DMS79 treated with DMSO at 0.1 percent for 48 hours (cell line): ENCODE measurements around the gene S1PR2.
"Not testable (repeated sequence)": the region's sequence is repeated elsewhere in the genome, so short reads cannot be mapped to it uniquely, and the experiment has no call there.

Experiments
- DNase-seq: peaks from one replicate; lab custom pipeline; 2025; lab: John Stamatoyannopoulos, UW

Gene S1PR2

GRCh38 chr19:10223488-10224213 lies 7.5 kb downstream of the S1PR2 start:
- no peak for DNase-seq

GRCh38 chr19:10222201-10222890 lies 8.8 kb downstream of the S1PR2 start:
- DNase-seq = no peak

DNA sequence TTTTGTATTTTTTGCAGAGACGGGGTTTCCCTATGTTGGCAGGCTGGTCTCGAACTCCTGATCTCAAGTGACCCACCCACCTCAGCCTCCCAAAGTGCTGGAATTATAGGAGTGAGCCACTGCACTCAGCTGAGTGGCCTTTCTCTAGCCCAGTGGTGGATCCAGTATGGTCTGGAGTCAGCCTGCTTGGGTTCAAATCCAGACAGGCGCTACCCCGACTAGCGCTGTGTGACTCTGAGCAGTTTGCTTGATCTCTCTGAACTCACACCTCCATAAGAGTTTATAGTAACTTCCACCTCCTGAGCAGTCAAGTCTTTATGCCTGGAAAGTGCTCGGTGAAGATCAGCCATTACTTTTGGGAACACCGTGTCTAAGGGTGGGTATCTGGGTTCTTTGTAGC lies 10.4 kb downstream of the S1PR2 start:
- DNase-seq = no peak

DNA sequence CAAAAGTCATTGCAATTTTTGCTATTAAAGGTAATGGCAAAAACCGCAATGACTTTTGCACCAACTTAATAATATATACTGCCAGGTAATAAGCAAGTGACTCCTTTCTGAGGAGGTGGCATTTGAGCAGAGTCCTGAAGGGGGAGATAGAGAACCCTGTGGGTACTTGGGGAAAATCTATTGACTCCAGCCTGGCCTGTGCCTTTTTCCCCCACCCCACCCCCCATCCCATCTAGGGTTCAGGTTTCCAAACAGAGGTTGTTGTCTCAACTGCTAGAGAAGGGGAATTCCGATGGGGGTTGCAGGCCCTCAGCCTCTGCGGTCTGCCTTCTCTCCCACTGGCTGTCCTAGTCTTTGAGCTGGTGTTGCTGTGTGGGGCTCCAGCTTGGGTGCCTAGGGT lies 11.5 kb downstream of the S1PR2 start:
- no peak for DNase-seq

GRCh38 chr19:10217085-10217484 lies 14.0 kb downstream of the S1PR2 start:
- no peak for DNase-seq

DNA sequence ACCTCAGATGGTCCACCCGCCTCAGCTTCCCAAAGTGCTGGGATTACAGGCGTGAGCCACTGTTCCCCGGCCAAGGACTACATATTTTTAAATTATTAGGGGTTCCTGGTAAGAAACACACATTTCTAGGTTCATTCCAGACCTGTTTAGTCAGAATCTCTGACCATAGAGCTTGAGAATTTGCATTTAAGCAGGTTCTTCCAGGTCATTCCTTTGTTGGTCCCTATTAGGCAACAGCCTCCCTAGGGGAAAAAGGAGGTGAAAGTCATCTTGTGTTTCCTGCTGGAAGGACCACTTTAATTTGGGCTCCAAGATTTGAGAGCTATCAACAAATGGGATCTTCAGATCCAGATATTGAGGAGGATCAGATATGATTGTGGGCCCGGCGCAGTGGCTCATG lies 16.3 kb downstream of the S1PR2 start:
- no peak for DNase-seq

DNA sequence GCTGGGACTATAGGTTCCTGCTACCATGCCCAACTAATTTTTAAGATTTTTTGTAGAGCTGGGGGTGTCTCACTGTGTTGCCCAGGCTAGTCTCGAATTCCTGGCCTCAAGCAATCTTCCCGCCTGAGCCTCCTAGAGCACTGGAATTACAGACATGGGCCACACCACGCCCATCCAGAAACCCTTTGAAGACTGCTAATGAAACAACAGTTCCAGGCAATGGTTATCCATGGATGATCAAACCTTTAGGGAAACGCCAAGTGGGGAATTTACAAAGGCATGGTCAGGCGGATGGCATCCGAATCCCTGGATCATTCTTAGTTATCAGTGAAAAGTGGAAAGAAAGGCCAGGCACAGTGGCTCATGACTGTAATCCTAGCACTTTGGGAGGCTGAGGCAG lies 19.4 kb downstream of the S1PR2 start:
- DNase-seq = no peak

- no peak for DNase-seq
Measured at GRCh38 chr19:10211061-10211460, 20.1 kb downstream of the S1PR2 start.

- peak; percentile 12 for DNase-seq
Measured at GRCh38 chr19:10209315-10209714, 21.8 kb downstream of the S1PR2 start.

GRCh38 chr19:10207026-10207425 lies 24.1 kb downstream of the S1PR2 start:
- no peak for DNase-seq

- DNase-seq = peak; percentile 82
Measured at GRCh38 chr19:10206226-10206885, 24.8 kb downstream of the S1PR2 start.

DNA sequence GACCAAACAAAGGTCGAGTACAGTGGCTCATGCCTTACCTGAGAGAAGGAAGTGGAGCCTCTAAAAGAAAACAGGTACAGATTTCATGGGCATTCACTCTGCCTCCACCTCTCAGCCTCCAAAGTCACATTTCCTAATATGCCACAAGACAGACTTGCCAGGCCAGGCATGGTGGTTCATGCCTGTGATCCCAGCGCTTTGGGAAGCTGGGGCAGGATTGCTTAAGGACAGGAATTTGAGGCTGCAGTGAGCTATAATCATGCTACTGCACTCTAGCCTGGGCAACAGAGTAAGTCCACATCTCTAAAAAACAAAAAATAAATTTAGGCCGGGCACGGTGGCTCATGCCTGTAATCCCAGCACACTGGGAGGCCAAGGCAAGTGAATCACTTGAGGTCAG lies 25.5 kb downstream of the S1PR2 start:
- DNase-seq = no peak

DNA sequence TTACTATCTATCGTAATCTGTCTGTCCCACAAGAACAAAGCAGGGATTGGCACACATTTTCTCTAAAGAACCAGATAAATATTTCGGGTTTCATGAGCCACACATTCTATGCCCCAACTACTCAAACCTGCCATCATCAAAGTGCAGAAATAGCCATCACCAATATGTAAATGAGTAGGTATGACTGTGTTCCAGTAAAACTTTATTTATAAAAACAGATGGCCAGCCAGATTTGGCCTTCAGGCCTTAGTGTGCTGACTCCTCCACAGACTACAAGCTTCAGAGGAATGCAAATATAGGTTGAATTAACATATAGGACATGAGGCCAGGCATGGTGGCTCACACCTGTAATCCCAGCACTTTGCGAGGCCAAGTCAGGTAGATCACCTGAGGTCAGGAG lies 27.4 kb downstream of the S1PR2 start:
- DNase-seq = no peak

DNA sequence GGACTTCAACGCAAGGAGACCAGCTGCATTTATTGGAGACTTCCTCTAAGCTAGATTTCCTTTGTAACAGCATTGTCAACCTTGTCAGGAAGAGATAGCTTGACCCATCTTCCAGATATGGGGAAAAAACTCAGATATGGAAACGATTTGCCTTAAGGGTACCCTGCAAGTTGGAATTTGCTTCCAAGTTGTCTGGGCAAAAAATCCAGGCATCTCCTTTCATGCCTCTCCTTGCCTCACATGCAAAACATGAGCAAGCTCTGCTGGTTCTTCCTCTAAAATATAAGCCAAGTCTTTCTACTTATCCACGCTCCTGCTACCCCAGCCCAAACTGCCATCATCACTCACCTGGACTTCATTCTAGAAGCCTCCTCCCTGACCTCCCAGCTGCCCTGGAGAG lies 30.0 kb downstream of the S1PR2 start:
- no peak for DNase-seq

GRCh38 chr19:10200101-10200500 lies 31.0 kb downstream of the S1PR2 start:
- DNase-seq = not testable (repeated sequence)

- not testable (repeated sequence) for DNase-seq
Measured at GRCh38 chr19:10198889-10199644, 32.1 kb downstream of the S1PR2 start.

- DNase-seq = no peak
Measured at GRCh38 chr19:10195199-10195519, 36.0 kb downstream of the S1PR2 start.

DNA sequence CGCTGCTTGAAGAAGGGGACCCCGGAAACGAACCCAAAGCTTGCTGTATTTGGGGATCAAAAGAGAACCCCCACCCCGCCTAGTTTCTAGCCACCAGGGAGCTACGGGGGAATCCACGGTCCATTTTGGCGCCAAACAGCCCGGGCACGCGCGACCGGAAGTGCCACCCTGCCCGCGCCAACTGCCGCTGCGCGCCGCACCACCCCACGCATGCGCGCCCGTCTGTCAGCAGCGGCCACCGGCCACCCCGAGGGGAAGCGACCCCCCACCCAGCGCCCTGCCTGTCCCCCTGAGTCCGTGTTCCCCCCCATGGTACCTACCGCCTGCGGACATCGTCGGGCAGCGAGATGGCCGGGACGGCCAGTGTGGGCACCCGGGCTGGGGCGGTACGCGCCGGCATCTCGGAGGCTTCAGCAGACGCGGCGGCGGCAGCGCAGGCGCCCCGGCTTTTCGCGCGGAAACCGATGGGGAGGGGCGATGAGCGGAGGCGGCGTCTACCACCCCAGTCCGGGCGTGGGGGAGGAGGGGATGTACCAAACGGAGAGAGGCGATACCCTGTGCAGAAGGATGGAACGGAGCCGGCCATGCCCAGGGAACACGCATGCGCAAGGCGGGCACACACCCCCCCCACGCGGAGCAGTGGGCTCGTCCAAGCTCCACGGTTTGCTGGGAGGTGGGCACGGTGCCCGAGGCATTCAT lies 36.5 kb downstream of the S1PR2 start, which contains the start of gene DNMT1:
Gene DNMT1, minus strand, starts transcription at position 454 of the 699 bp plus-strand sequence. Its CDS starts 54 bp downstream, at position 400.
- peak; percentile 99 for DNase-seq

DNA sequence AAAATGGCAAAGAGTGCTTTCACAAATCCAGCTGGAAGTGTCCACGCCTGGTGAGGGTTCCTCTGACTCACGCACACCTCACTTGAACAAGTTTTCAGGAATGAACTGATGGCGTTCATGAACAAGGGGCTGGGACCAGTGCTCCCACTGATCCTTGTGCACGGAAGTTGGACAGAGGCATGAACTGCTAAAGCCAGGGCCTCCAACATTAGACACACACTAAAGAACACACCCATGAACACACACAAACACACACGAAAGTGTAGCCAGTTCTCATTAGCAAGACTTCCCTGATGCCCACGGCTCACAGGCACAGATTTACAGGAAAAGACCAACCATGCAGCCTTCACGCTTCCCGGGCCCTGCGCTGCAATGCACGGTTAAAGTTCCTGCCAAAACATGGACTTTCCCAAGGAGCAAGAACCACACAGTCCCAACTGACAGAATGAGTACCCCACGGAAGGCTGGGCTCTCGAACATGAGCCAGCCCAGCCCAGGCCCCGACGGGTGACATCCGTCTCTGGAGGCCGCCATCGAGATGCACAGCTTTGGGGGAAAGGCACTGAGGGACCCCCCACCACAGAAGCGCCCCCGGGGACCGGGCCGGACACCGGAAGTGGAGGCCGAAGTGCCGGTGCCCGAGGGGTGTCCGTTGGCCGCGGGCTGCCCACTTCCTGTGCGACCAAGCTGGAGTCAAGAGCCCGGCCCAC lies 37.2 kb downstream of the S1PR2 start:
- DNase-seq = no peak

- no peak for DNase-seq
Measured at GRCh38 chr19:10192922-10193321, 38.2 kb downstream of the S1PR2 start.

GRCh38 chr19:10191347-10191746 lies 39.8 kb downstream of the S1PR2 start:
- no peak for DNase-seq
